ENCODE results near the gene CHERP.
A peak's percentile ranks its signal among the peaks of the same experiment; 100 is the strongest.
"Not testable (repeated sequence)": the region's sequence is repeated elsewhere in the genome, so short reads cannot be mapped to it uniquely, and the experiment has no call there.

CHERP gene

GRCh38 chr19:16518061-16518460 lies 24.2 kb downstream of the CHERP start:
- DNase-seq: no peak

GRCh38 chr19:16516923-16517610 lies 25.2 kb downstream of the CHERP start:
- DNase-seq: no peak

- DNase-seq: no peak
Measured at GRCh38 chr19:16516381-16516780, 25.9 kb downstream of the CHERP start.

- DNase-seq: no peak
Measured at GRCh38 chr19:16514383-16515019, 27.7 kb downstream of the CHERP start.

- not testable (repeated sequence) for DNase-seq
Measured at GRCh38 chr19:16512611-16513010, 29.6 kb downstream of the CHERP start.

- no peak for DNase-seq
Measured at GRCh38 chr19:16509141-16510061, 32.8 kb downstream of the CHERP start.

- DNase-seq: no peak
Measured at GRCh38 chr19:16508546-16508945, 33.7 kb downstream of the CHERP start.

- DNase-seq: no peak
Measured at GRCh38 chr19:16506961-16507360, 35.3 kb downstream of the CHERP start.

- not testable (repeated sequence) for DNase-seq
Measured at GRCh38 chr19:16506161-16506560, 36.1 kb downstream of the CHERP start.

- DNase-seq: no peak
Measured at GRCh38 chr19:16504271-16504670, 38.0 kb downstream of the CHERP start.

GRCh38 chr19:16497837-16498236 lies 44.4 kb downstream of the CHERP start:
- DNase-seq: no peak

- DNase-seq: no peak
Measured at GRCh38 chr19:16497042-16497441, 45.2 kb downstream of the CHERP start.

GRCh38 chr19:16496613-16496983 lies 45.6 kb downstream of the CHERP start:
- no peak for DNase-seq

GRCh38 chr19:16495982-16496612 lies 46.1 kb downstream of the CHERP start, which contains the start of the genes C19orf44 and CALR3:
C19orf44 (plus strand) TSS chr19:16496394; CDS start chr19:16500793, 4,399 bp downstream.
CALR3 (minus strand) TSS chr19:16496167; CDS start chr19:16496129, 38 bp downstream.
- peak; percentile 96 for DNase-seq

GRCh38 chr19:16486476-16486875 lies 55.8 kb downstream of the CHERP start:
- DNase-seq: not testable (repeated sequence)

- no peak for DNase-seq
Measured at GRCh38 chr19:16482745-16483144, 59.5 kb downstream of the CHERP start.

GRCh38 chr19:16477311-16477710 lies 64.9 kb downstream of the CHERP start:
- no peak for DNase-seq

GRCh38 chr19:16476401-16476800 lies 65.8 kb downstream of the CHERP start:
- DNase-seq: no peak

GRCh38 chr19:16473875-16474392 lies 68.3 kb downstream of the CHERP start:
- DNase-seq: no peak

- no peak for DNase-seq
Measured at GRCh38 chr19:16472992-16473391, 69.2 kb downstream of the CHERP start.

GRCh38 chr19:16472559-16472899 lies 69.7 kb downstream of the CHERP start:
- not testable (repeated sequence) for DNase-seq

GRCh38 chr19:16470911-16471811 lies 71.1 kb downstream of the CHERP start:
- DNase-seq: no peak

Data from activated CD4-positive, CD25-positive, alpha-beta regulatory T cell treated with anti-CD3 and anti-CD28 coated beads, Interleukin-2, amount 50 U/mL, for 72 hours (primary cell).